ENCODE measurements around the gene ABCC11.

Gene ABCC11

DNA sequence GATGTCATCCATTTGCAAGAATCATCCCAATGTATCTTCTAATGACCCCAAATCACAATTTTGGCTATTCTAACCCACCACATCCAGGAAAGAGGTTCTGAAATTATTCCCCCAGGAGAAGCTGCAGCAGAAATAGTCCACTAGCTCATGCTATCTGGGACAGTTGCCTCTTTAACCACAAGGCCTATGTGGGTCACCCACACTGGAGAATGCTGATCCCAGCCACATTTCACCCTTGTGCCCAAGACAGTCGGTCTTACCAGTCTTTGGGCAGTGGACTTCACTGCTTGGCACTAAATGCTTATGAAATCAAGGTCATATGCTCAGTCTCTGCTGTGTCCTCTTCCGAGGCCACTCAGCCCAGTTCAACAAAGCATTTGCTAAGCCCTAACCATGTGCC lies 118.6 kb downstream of the ABCC11 start:
- Histone ChIP-seq H3K4me3 (ENCODE audit: low read depth, low read length) (no peak overlapping the region), H4K8ac (ENCODE audit: low read depth, low read length) (no peak overlapping the region), H3K27me3 (ENCODE audit: insufficient read depth, low read length) (no peaks in the 10 kb centered on the region), H3K9ac (ENCODE audit: low read length) (no peak overlapping the region), H3K79me1 (ENCODE audit: low read length) (no peaks in the 10 kb centered on the region), H3K23ac (ENCODE audit: low read length) (no peak overlapping the region), H2BK120ac (ENCODE audit: insufficient read depth, low read length, poor library complexity) (no peak overlapping the region), H3K4me2 (ENCODE audit: low read length) (no peak overlapping the region), H4K12ac (ENCODE audit: low read depth, low read length) (no peak overlapping the region), H3K9me3 (ENCODE audit: insufficient read depth, low read depth, low read length) (peaks cover 2% of the 10 kb centered on the region), H2AFZ (ENCODE audit: insufficient read depth, low read length, poor library complexity) (no peak overlapping the region), H3K27ac (ENCODE audit: low read depth, low read length) (no peak overlapping the region), H2BK5ac (ENCODE audit: low read depth, low read length, poor library complexity) (no peak overlapping the region), H3K14ac (ENCODE audit: low read length) (no peak overlapping the region), H2AK5ac (ENCODE audit: low read length) (no peak overlapping the region), H3K79me2 (ENCODE audit: control insufficient read depth, insufficient read depth, low read length, poor library complexity) (no peaks in the 10 kb centered on the region), H2BK12ac (ENCODE audit: low read length) (no peak overlapping the region), H3K4ac (ENCODE audit: low read depth, low read length) (no peak overlapping the region), H3K36me3 (ENCODE audit: control insufficient read depth in 1 of 2, insufficient read depth in 2 of 2, low read length in 2 of 2) (no peaks in the 10 kb centered on the region), H3K4me1 (ENCODE audit: control insufficient read depth in 1 of 2, insufficient read depth in 2 of 2, low read length in 2 of 2) (no peaks in the 10 kb centered on the region), H3K18ac (ENCODE audit: low read length) (no peak overlapping the region), H4K91ac (ENCODE audit: low read depth, low read length) (no peak overlapping the region)
- DNase-seq: no peak
- WGBS (ENCODE audit: extremely low coverage, insufficient coverage, insufficient read length): no CpG with 5 or more reads among the region's 2 CpGs

DNA sequence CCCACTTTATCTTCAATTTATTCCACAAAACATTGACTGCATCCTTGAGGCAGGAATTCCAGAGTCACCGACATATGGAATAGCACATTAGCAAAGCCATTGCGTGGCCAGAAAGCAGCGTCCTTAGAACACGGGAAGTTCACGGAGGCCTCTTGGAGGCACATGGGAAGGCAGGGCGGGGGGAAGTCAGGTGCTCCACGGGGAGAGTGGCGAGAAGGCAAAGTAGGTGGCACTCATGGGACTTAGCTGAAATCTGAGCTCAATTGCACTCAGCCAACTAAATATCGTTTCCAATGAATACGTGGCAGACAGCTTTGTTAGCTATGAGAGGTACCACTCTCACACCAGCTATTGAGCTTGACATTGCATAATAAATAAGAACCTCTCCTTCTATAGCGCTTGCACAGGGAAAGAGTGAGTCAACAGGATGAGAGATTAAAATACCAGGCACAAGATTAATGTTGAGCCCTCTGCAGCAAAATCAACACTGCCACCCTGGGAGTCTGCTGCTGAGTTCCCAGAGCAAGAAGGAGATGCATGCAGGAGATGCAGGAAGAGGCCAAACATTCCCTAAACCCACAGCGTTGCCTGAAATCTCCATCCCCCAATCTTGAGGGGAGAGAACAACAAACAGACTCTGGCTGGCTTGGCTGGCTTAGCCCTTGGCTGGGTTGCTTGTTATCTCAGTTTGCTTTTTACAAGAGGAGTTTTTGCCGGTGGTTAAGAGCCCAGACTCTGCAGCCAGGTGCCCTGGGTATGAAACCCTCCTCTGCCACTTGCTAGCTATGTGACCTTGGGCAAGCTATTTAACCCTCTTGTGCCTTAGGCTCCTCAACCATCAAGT lies 120.3 kb downstream of the ABCC11 start:
- Histone ChIP-seq H3K79me2 (ENCODE audit: control insufficient read depth, insufficient read depth, low read length, poor library complexity) (no peaks in the 10 kb centered on the region), H2BK12ac (ENCODE audit: low read length) (no peak overlapping the region), H2BK5ac (ENCODE audit: low read depth, low read length, poor library complexity) (no peak overlapping the region), H3K4me2 (ENCODE audit: low read length) (no peak overlapping the region), H3K4me3 (ENCODE audit: low read depth, low read length) (no peak overlapping the region), H3K4ac (ENCODE audit: low read depth, low read length) (no peak overlapping the region), H3K9me3 (ENCODE audit: insufficient read depth, low read depth, low read length) (peaks cover 2% of the 10 kb centered on the region), H2BK120ac (ENCODE audit: insufficient read depth, low read length, poor library complexity) (no peak overlapping the region), H4K12ac (ENCODE audit: low read depth, low read length) (no peak overlapping the region), H3K27ac (ENCODE audit: low read depth, low read length) (no peak overlapping the region), H3K4me1 (ENCODE audit: control insufficient read depth in 1 of 2, insufficient read depth in 2 of 2, low read length in 2 of 2) (no peaks in the 10 kb centered on the region), H3K36me3 (ENCODE audit: control insufficient read depth in 1 of 2, insufficient read depth in 2 of 2, low read length in 2 of 2) (no peaks in the 10 kb centered on the region), H3K27me3 (ENCODE audit: insufficient read depth, low read length) (no peaks in the 10 kb centered on the region), H3K23ac (ENCODE audit: low read length) (no peak overlapping the region), H4K91ac (ENCODE audit: low read depth, low read length) (no peak overlapping the region), H3K79me1 (ENCODE audit: low read length) (no peaks in the 10 kb centered on the region), H3K14ac (ENCODE audit: low read length) (no peak overlapping the region), H2AK5ac (ENCODE audit: low read length) (no peak overlapping the region), H3K18ac (ENCODE audit: low read length) (no peak overlapping the region), H2AFZ (ENCODE audit: insufficient read depth, low read length, poor library complexity) (no peak overlapping the region), H3K9ac (ENCODE audit: low read length) (no peak overlapping the region), H4K8ac (ENCODE audit: low read depth, low read length) (no peak overlapping the region)
- no peak for DNase-seq
- no CpG with 5 or more reads among the region's 13 CpGs for WGBS (ENCODE audit: extremely low coverage, insufficient coverage, insufficient read length)

DNA sequence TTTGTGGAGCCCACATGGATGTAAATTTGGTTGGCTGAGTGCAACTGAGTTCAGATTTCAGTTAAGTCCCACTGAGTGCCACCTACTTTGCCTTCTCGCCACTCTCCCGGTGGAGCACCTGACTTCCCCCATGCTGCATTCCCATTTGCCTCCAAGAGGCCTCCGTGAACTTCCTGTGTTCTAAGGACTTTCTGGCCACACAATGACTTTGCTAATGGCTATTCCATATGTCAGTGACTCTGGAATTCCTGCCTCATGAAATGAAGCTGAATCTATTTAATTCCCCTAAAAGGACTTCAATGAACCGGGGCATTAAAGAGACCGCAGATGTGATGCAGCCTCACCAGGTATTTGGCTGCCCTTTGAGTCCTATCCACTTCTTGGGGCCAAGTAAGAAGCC lies 121.5 kb downstream of the ABCC11 start:
- H3K18ac ChIP-seq (ENCODE audit: low read length): no peak overlapping the region
- no peaks in the 10 kb centered on the region for H3K27me3 ChIP-seq (ENCODE audit: insufficient read depth, low read length)
- H3K9me3 ChIP-seq (ENCODE audit: insufficient read depth, low read depth, low read length): peaks cover 2% of the 10 kb centered on the region
- H2AFZ ChIP-seq (ENCODE audit: insufficient read depth, low read length, poor library complexity): no peak overlapping the region
- no peak overlapping the region for H3K4me3 ChIP-seq (ENCODE audit: low read depth, low read length)
- H2AK5ac ChIP-seq (ENCODE audit: low read length): no peak overlapping the region
- H3K4me1 ChIP-seq (ENCODE audit: control insufficient read depth in 1 of 2, insufficient read depth in 2 of 2, low read length in 2 of 2): no peaks in the 10 kb centered on the region
- H2BK12ac ChIP-seq (ENCODE audit: low read length): no peak overlapping the region
- DNase-seq: no peak
- no peaks in the 10 kb centered on the region for H3K36me3 ChIP-seq (ENCODE audit: control insufficient read depth in 1 of 2, insufficient read depth in 2 of 2, low read length in 2 of 2)
- no CpG with 5 or more reads among the region's 5 CpGs for WGBS (ENCODE audit: extremely low coverage, insufficient coverage, insufficient read length)
- no peak overlapping the region for H3K9ac ChIP-seq (ENCODE audit: low read length)
- no peak overlapping the region for H4K12ac ChIP-seq (ENCODE audit: low read depth, low read length)
- H3K79me1 ChIP-seq (ENCODE audit: low read length): no peaks in the 10 kb centered on the region
- no peak overlapping the region for H3K27ac ChIP-seq (ENCODE audit: low read depth, low read length)
- no peak overlapping the region for H3K4me2 ChIP-seq (ENCODE audit: low read length)
- no peak overlapping the region for H4K91ac ChIP-seq (ENCODE audit: low read depth, low read length)
- H2BK120ac ChIP-seq (ENCODE audit: insufficient read depth, low read length, poor library complexity): no peak overlapping the region
- no peak overlapping the region for H3K23ac ChIP-seq (ENCODE audit: low read length)
- H2BK5ac ChIP-seq (ENCODE audit: low read depth, low read length, poor library complexity): no peak overlapping the region
- H3K14ac ChIP-seq (ENCODE audit: low read length): no peak overlapping the region
- no peak overlapping the region for H3K4ac ChIP-seq (ENCODE audit: low read depth, low read length)
- no peak overlapping the region for H4K8ac ChIP-seq (ENCODE audit: low read depth, low read length)
- no peaks in the 10 kb centered on the region for H3K79me2 ChIP-seq (ENCODE audit: control insufficient read depth, insufficient read depth, low read length, poor library complexity)

DNA sequence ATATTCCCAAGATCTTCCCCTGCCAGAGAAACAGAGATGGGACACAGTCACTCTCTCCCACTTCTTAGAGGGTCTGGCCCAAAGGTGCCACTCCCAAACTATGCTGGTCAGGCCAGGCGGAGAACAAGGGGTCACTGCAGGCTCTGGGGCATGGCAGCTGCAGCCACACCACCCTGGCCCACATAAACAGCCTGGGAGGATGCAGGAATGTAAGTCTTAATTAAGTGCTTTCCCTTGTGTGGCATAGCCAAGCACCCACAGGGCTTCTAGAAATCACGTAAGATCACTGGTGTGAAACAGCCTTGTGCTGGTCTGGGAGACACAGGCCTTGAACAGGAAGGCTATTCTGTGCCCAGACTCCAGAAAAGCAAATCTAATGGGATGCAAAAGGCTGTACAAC lies 123.1 kb downstream of the ABCC11 start:
- peak overlapping the region; percentile 42 for H3K23ac ChIP-seq (ENCODE audit: low read length)
- H3K4me1 ChIP-seq (ENCODE audit: control insufficient read depth in 1 of 2, insufficient read depth in 2 of 2, low read length in 2 of 2): no peaks in the 10 kb centered on the region
- H3K4me3 ChIP-seq (ENCODE audit: low read depth, low read length): no peak overlapping the region
- no peaks in the 10 kb centered on the region for H3K79me2 ChIP-seq (ENCODE audit: control insufficient read depth, insufficient read depth, low read length, poor library complexity)
- H2AK5ac ChIP-seq (ENCODE audit: low read length): no peak overlapping the region
- H2BK120ac ChIP-seq (ENCODE audit: insufficient read depth, low read length, poor library complexity): no peak overlapping the region
- H3K36me3 ChIP-seq (ENCODE audit: control insufficient read depth in 1 of 2, insufficient read depth in 2 of 2, low read length in 2 of 2): no peaks in the 10 kb centered on the region
- no peaks in the 10 kb centered on the region for H3K27me3 ChIP-seq (ENCODE audit: insufficient read depth, low read length)
- no peak overlapping the region for H4K12ac ChIP-seq (ENCODE audit: low read depth, low read length)
- H3K9me3 ChIP-seq (ENCODE audit: insufficient read depth, low read depth, low read length): peaks cover 2% of the 10 kb centered on the region
- H2BK12ac ChIP-seq (ENCODE audit: low read length): no peak overlapping the region
- no peak overlapping the region for H3K4me2 ChIP-seq (ENCODE audit: low read length)
- no peak overlapping the region for H2AFZ ChIP-seq (ENCODE audit: insufficient read depth, low read length, poor library complexity)
- H3K4ac ChIP-seq (ENCODE audit: low read depth, low read length): no peak overlapping the region
- H3K14ac ChIP-seq (ENCODE audit: low read length): no peak overlapping the region
- no peak overlapping the region for H2BK5ac ChIP-seq (ENCODE audit: low read depth, low read length, poor library complexity)
- no CpG with 5 or more reads among the region's 2 CpGs for WGBS (ENCODE audit: extremely low coverage, insufficient coverage, insufficient read length)
- no peaks in the 10 kb centered on the region for H3K79me1 ChIP-seq (ENCODE audit: low read length)
- H3K27ac ChIP-seq (ENCODE audit: low read depth, low read length): no peak overlapping the region
- no peak for DNase-seq
- no peak overlapping the region for H3K9ac ChIP-seq (ENCODE audit: low read length)
- H4K8ac ChIP-seq (ENCODE audit: low read depth, low read length): no peak overlapping the region
- no peak overlapping the region for H3K18ac ChIP-seq (ENCODE audit: low read length)
- H4K91ac ChIP-seq (ENCODE audit: low read depth, low read length): no peak overlapping the region
